Hematopoietic multipotent progenitor cell treated with erythropoietin and hydrocortisone succinate and interleukin-3 and kit ligand, for 6 days (in vitro differentiated cells): Measurements from ENCODE around the gene FUT9.

Source experiments
- DNase-seq: peaks from one replicate; pipeline ENCODE4 v3.0.0-alpha.2; 2015

The FUT9 gene

GRCh38 chr6:96074006-96074405, 58.2 kb downstream of the FUT9 start:
- DNase-seq = no peak

DNA sequence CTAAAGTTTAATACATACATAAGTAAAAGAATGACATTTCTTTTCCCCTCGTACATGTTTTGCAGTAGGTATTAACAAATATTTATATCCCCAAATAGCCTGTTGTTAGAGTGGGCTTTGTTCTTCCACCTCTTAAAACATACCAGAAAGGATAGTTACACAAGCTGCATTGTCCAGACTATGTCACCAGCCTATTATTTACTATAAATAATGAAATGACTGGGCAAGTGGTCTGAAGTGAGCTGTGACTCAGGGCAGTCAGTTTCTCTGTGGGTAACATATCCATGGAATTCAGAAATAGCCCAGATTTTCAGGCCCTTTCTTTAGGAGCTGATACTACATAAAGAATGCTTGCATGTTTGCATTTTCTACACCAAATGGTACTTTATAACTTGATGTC, 60.1 kb downstream of the FUT9 start:
- no peak for DNase-seq

- DNase-seq = no peak
These were observed 71.0 kb downstream of the FUT9 start for GRCh38 chr6:96086745-96087144.

GRCh38 chr6:96089173-96089572, 73.4 kb downstream of the FUT9 start:
- DNase-seq = no peak

- DNase-seq = no peak
These were observed 78.3 kb downstream of the FUT9 start for GRCh38 chr6:96094077-96094476.

- no peak for DNase-seq
These were observed 83.3 kb downstream of the FUT9 start for GRCh38 chr6:96099069-96099468.

DNA sequence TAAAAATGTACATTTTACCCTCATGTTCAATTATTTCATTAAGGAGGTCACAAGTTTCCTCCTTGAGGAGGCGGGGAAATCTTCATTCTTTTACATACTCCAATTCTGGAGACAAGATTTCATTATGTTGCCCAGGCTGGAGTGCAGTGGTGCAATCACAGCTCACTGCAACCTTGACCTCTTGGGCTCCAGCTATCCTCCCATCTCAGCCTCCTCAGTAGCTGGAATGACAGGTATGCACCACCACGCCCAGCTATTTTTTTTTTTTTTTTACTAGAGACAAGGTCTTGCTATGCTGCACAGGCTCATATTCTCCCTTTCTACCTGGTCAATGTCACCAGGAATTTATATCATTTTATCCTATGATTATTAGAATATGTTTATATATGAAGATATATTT, 85.8 kb downstream of the FUT9 start:
- DNase-seq = no peak

- DNase-seq = no peak
These were observed 89.1 kb downstream of the FUT9 start for GRCh38 chr6:96104910-96105309.

DNA sequence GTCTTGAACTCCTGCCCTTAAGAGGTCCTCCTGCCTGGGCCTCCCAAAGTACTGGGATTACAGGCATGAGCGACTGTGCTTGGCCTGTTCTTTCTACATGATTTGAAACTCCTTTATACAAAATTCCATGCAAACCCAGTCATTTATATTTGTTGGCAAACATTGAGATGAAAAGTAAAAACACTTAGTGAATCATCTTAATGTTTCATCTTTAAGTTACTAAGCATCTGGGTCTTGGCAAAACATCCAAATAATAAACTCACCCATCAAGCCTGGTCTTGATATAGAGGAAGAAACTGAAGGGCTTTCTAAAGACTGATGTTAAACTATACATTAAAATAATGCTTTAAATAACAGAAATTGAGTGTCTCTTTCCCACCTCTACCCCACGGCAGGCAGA, 95.1 kb downstream of the FUT9 start:
- no peak for DNase-seq

- DNase-seq = peak; percentile 42
These were observed 100.9 kb downstream of the FUT9 start for GRCh38 chr6:96116674-96117073.

- DNase-seq = no peak
These were observed 109.0 kb downstream of the FUT9 start for GRCh38 chr6:96124778-96125177.

DNA sequence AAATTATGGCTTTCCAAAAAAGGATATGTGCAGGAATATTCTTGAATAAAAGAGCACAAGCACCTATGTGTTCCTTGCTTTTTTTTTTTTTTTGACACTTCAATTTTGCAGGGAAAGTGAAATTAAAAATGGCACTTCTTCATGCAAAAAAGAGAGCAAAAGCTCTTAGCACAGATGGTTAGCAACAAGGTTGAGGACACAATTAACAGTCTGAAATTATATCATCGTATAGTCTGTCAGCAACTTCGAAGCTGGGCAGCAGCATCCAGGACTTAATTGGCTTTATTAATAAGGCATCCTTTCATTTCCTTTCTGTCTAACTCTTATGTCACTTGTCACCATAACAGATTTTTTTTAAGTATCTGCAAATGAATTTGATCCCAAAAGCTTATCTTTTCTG, 122.6 kb downstream of the FUT9 start:
- DNase-seq = no peak

DNA sequence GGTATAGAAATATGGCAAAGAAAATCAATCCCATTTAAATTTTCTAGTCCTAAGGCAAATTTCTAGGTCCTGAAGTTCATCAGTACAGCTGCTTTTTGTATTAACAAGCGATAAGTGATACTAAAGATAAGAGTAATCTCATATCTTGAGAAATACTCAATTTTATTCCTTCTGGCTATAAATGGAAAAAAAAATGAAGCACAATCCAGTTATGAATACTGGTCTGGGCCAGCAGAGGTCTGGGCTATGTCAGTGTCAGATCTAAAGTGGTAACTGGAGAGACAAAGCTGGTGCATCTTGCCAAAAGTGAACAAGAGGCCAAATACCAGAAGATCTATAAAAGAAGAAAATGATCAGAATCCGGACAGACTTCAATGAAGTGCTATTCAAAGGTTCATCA, 126.4 kb downstream of the FUT9 start:
- DNase-seq = no peak

DNA sequence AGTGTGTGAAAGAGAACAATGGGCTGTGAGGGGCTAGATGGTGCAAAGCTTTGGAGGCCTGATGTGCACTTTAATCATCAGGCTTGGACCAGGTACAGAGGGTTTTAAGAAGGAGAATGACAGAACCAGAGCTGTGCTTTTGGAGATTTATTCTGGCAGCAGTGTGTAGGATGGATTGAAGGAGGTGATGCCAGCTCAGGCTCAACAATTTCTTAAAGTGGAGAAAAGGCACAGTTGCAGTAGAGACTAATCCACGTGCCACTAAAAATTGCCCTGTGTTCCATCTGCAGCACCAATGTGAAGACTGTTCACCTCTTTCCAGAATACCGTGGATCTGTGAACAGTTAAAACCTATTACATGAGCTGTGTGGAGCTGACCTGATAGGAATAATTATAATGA, 134.7 kb downstream of the FUT9 start:
- DNase-seq = no peak

DNA sequence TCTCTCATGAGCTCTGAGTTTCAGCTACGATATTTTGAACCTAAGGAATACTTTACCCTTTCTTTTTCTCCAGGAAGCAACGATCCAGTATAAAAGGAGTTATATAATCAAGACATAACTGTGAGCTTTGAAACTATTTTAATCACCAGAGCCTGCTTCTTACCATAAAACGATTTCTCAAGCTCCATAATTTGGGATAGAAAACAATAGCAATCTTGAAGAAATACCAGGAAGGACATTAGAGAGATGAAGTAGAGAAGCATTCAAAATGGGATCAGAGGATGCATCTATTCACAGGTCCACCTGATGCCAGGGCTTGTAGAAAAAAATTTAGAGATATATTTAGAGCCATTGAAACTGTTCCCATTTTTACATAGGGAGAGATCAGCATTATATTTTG, 135.9 kb downstream of the FUT9 start:
- no peak for DNase-seq

- DNase-seq = no peak
These were observed 136.4 kb downstream of the FUT9 start for GRCh38 chr6:96152114-96152708.

DNA sequence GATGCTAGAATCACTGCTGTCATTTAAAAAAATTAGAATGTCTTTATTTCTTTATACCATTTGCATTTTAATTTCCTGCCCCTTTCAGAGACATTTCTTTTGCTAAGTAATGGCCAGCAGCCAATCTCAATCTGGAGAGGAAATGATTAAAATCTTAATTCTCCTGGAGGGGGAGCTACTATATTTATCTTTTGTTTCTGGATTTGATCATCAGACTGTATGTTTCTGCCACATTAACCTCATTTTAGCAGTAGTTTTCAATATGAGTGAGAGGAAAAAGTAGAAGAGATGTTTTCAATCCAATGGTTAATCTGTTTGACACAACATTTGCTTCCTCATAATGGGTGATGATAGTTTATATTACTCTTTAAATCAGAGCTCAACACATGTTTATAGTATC, 138.0 kb downstream of the FUT9 start:
- DNase-seq = no peak

GRCh38 chr6:96156425-96156824, 140.7 kb downstream of the FUT9 start:
- no peak for DNase-seq

DNA sequence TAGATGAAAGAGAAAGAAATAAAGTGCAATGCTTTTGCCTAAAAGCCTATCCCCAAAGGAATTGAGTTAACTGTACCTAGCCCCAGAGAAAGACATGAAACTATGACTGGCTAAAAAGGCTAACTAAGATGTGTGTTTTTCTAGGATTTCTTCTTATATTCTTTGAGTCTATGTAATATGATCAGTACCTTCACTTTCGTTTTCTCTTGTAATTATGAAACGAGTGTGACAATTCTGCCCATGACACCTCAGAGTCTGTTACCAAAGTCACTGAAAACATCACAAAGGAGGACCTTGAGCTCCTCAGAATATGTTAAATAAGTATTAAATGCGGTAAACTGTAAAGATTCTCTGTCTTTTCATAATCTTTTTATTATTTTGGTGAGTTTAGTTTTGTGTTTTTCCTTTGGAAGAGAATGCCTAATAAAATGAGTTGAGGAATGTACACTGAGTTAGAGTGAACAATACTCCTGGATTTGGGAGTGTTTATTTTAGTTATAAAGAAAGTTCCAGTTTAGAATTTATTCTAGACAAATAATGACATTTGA, 141.3 kb downstream of the FUT9 start:
- no peak for DNase-seq

DNA sequence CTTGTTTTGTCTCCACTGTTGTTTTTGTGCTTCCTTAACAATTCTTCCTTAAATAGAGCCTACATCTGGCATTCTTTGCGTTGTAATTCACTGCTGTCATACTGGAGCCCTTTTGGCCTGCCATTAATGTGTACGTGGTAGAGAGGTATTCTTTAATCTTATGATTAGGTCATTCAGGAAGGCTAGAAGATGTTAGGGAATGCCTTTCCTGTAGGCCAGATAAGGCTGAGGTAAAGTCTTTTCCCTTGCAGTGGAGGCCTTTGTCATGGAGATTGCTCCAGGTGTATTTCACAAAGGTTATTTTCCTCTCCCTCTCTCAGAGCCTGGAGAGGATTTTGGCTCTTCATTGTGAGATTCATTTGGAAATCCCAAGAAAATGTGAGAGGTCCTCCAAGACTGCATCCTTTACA, 146.9 kb downstream of the FUT9 start:
- no peak for DNase-seq

DNA sequence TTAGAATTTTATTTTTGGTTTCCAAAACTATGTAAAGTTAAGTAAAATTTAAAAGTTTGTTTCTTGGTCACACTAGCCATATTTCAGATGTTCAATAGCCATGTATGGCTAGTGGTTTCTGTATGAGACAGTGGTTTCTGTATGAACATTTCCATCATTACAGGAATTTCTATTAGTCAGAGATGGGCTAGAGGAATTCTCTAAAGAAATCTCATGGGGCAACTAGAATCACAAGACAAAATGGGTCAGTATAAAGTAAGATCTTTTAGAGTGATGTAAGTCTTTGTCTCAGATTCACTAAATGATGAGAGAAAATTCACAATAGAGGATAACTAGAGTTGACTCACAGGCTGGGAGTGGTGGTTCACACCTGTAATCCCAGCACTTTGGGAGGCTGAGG, 149.0 kb downstream of the FUT9 start:
- no peak for DNase-seq

GRCh38 chr6:96171112-96171511, 155.3 kb downstream of the FUT9 start:
- DNase-seq = no peak

GRCh38 chr6:96184798-96185197, 169.0 kb downstream of the FUT9 start:
- DNase-seq = no peak

DNA sequence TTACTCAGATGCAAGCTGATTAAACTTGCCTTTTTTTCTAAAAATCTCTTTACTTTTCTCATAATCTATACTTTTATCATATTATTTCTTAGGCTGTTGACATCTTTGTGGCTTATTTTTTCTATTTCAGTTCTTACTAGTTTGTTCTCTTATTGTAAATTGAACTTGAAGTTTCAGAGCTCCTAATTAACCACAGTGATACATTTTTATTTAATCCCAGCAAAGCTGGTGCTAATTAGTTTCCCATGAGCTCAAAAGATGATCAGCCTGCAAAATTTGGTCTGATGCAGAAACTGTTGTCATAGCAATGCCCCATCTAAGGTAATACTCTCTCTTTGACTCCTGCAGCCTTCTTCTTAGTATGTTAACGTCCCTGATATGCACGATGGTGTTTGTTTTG, 170.3 kb downstream of the FUT9 start:
- no peak for DNase-seq

DNA sequence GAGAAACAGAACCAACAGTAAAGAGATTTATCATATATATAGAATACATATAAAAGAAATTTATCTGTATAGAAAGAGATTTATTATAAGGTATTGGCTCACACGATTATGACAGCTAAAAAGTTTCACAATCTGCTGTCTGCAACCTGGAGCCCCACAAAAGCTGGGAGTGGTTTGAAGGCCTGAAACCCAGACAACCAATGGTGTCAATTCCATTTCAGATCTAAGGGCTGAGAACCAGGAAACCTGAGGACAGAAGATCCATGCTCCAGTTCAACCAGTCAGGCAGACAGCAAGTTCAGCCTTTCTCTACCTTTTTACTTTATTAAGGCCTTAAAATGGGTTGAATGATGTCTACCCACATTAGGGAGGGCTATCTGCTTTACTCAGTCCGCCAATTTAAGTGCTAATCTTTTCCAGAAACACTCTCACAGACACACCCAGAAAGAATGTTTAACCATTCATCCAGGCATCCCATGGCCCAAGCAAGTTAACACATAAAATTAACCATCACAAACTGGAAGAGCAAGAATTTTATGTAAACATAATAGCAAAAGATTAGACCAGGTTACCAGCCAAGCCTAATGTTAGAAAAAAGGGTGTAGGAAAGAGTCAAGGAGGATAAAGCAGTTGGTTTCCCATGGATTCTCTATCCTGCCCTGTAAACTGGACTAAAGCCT, 170.9 kb downstream of the FUT9 start:
- DNase-seq = no peak
